ENCODE data around the gene BTBD9. TPM values are rescaled to one million over a fixed set of nuclear protein-coding genes. Genes with fewer than 3 reads are reported as not detected.

The BTBD9 gene
- total and polyA plus RNA-seq, 9 of the 15 experiments (the other 6 are each of a cell fraction or from before 2014, with no cell fraction given), result 0.08 to 1.6 (median 0.58) TPM

DNA sequence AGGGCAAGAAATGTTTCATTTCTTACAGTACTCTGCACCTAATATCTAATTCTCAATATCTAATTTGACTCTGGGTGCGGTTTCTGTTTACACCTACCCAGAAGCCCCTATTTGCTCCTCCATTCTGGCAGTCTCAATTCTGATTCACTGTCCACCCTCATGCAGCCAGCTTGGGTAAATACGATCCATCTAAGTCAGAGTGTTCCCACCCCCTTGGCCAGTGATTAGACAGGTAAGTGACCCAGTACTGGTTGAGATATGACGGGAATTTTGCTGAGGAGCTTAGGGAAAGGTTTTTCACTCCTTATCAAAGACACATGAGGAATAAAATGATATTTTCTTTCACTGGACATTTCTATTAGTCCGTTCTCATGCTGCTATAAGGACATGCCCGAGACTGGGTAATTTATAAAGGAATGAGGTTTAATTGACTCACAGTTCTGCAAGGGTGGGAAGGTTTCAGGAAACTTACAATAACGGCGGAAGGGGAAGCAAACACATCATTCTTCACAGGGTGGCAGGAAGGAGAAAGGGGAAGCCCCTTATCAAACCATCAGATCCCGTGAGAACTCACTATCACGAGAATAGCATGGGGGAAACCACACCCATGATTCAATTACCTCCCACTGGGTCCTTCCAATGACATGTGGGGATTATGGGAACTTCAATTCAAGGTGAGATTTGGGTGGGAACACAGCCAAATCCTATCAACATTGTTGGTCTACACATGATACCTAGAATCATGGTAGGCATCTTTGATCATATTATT, 33.9 kb upstream of the BTBD9 start:
- in situ Hi-C loops (cut with MboI), result no loop called here
- ChIA-PET CTCF (ENCODE audit: low intra/inter-chr PET ratio) (no interaction called here), POLR2A (interaction anchor here (0.5 to 0.7 kb wide), 2 partner anchors 22 to 348 kb away, joined by 3 read pairs; no protein-coding TSS in a partner anchor)
- no peaks in the 10 kb centered on the region for H3K9me3 ChIP-seq (replicated peaks; ENCODE audit: control insufficient read depth, insufficient read depth, low read depth, low read length)
- H2AFZ ChIP-seq (ENCODE audit: low read depth, low read length), result no peak overlapping the region
- H3K9me1 ChIP-seq (ENCODE audit: control insufficient read depth, insufficient read depth, low read length), result no peaks in the 10 kb centered on the region
- 0 out of 5 replicates have a peak, but pooled peaks cover 0 to 2% of the 10 kb centered on the region in 2 experiments for H3K27me3 ChIP-seq (ENCODE audit: control insufficient read depth in 2 of 2, insufficient read depth in 2 of 2, low read length in 2 of 2)
- no peak overlapping the region for H3K9ac ChIP-seq (ENCODE audit: insufficient read depth in 1 of 2, low read depth in 2 of 2, low read length in 2 of 2)
- FAIRE-seq (peak; percentile 23), DNase-seq (ENCODE audit: extremely low read depth in 1 of 4, low spot score in 3 of 4) (peak in 1 of 4 experiments; percentile 43), ATAC-seq (peak; percentile 54)
- peaks cover 38% of the 10 kb centered on the region for H3K36me3 ChIP-seq (ENCODE audit: control insufficient read depth, insufficient read depth, low read length)
- intact Hi-C loops (cut with micrococcal nuclease), result loop anchor here (5.0 kb wide), 1 partner anchor 181 kb away; no protein-coding TSS in a partner anchor
- no peaks in the 10 kb centered on the region for H3K79me2 ChIP-seq (ENCODE audit: control insufficient read depth, insufficient read depth, low read length)
- 21% methylated on average over 9 of the region's 9 CpGs for WGBS (ENCODE audit: insufficient coverage, low coverage, missing lambda C conversion rate)
- no TSS peak for BruUV-seq (replicated peaks)
- H4K20me1 ChIP-seq (replicated peaks; ENCODE audit: control insufficient read depth, insufficient read depth, low read length), result no peaks in the 10 kb centered on the region
- peak overlapping the region; percentile 0; the same call in 1 of the 2 replicates for H3K4me2 ChIP-seq (ENCODE audit: insufficient read depth, low read length)
- no peak overlapping the region for H3K27ac ChIP-seq (ENCODE audit: extremely low read depth, low read depth, low read length)
- H3K4me1 ChIP-seq (replicated peaks in 1 of 2; ENCODE audit: control insufficient read depth in 2 of 2, insufficient read depth in 2 of 2, low read length in 2 of 2), result no peaks in the 10 kb centered on the region
- H3K4me3 ChIP-seq, result no peak overlapping the region
- no peak for TF ChIP-seq OTX1 (CRISPR knock-in tag; IDR thresholded peaks at IDR 0.05)
- no peak for TF ChIP-seq CBX3 (IDR thresholded peaks at IDR 0.05; ENCODE audit: borderline replicate concordance in 1 of 2, low read length in 2 of 2)
- peak; percentile 74 for TF ChIP-seq BHLHE40 (IDR thresholded peaks at IDR 0.05; ENCODE audit: low read length)
- TF ChIP-seq SPI1 (IDR thresholded peaks at IDR 0.05; ENCODE audit: borderline replicate concordance, low read depth, low read length), result peak; percentile 94
- TF ChIP-seq CTBP1 (IDR thresholded peaks at IDR 0.05; ENCODE audit: borderline replicate concordance), result peak; percentile 49; the same call in 1 of the 2 replicates
- TF ChIP-seq MYC (IDR thresholded peaks at IDR 0.05; ENCODE audit: low read depth, low read length), result 0 out of 2 replicates have a peak, but pooled peaks have one; percentile 14
- peak; percentile 34; the same call in 1 of the 2 replicates for TF ChIP-seq MYC (CRISPR knock-in tag; IDR thresholded peaks at IDR 0.05; ENCODE audit: borderline replicate concordance, low read depth)
- no peak for TF ChIP-seq ERF (CRISPR knock-in tag; IDR thresholded peaks at IDR 0.05)
- TF ChIP-seq MEIS2 (IDR thresholded peaks at IDR 0.05; ENCODE audit: partially characterized antibody), result peak; percentile 68
- TF ChIP-seq, protein P1, sequence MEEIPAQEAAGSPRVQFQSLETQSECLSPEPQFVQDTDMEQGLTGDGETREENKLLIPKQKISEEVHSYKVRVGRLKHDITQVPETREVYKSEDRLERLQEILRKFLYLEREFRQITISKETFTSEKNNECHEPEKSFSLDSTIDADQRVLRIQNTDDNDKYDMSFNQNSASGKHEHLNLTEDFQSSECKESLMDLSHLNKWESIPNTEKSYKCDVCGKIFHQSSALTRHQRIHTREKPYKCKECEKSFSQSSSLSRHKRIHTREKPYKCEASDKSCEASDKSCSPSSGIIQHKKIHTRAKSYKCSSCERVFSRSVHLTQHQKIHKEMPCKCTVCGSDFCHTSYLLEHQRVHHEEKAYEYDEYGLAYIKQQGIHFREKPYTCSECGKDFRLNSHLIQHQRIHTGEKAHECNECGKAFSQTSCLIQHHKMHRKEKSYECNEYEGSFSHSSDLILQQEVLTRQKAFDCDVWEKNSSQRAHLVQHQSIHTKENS (CRISPR knock-in tag; IDR thresholded peaks at IDR 0.05), result no peak
- TF ChIP-seq RBM25 (IDR thresholded peaks at IDR 0.05; ENCODE audit: low read depth, low read length, severe bottlenecking), result peak; percentile 13
- TF ChIP-seq PBX2 (CRISPR knock-in tag; IDR thresholded peaks at IDR 0.05; ENCODE audit: low read depth), result no peak
- TF ChIP-seq PBX2 (tag; conservative IDR thresholded peaks at IDR 0.05; ENCODE audit: low read depth), result 0 out of 2 replicates have a peak, but pooled peaks have one; percentile 12
- TF ChIP-seq CC2D1A (IDR thresholded peaks at IDR 0.05), result peak; percentile 31; the same call in 1 of the 2 replicates
- peak in 1 of 2 experiments; percentile 18; a peak in 1 of 4 replicates for TF ChIP-seq RCOR1 (IDR thresholded peaks at IDR 0.05; ENCODE audit: borderline replicate concordance in 1 of 2, low read depth in 2 of 2, low read length in 2 of 2)
- no peak for TF ChIP-seq ZBTB34 (CRISPR knock-in tag; IDR thresholded peaks at IDR 0.05)
- TF ChIP-seq FIP1L1 (IDR thresholded peaks at IDR 0.05; ENCODE audit: low read depth, low read length, poor library complexity, severe bottlenecking), result no peak
